SK-N-SH (cell line): ENCODE measurements around the gene GPD1. TPM values are rescaled to one million over a fixed set of nuclear protein-coding genes. Genes with fewer than 3 reads are reported as not detected.

Source experiments
- CTCF ChIA-PET: fragments of 300-600, 350-600 bp; formaldehyde crosslinking; extraction: SDS; loops from one replicate; lab custom pipeline; 2021; lab: Yijun Ruan, JAX
- POLR2A ChIA-PET: fragments of 350-600 bp; sonication (Branson Sonifier 250); formaldehyde crosslinking; extraction: SDS; loops from one replicate; lab custom pipeline; 2020; ENCODE audit warnings: antibody characterized with exemption, inconsistent platforms; lab: Yijun Ruan, JAX
- DNase-seq: peaks from one replicate; pipeline ENCODE4 v3.0.0; 2012
- H2AFZ ChIP-seq: fragments of 200-600 bp; sonication (generic); 2 replicates; pipeline ENCODE4 v1.8.1; 2016; ENCODE audit warnings: antibody characterized with exemption, mild to moderate bottlenecking, low read depth
- H3F3A ChIP-seq: fragments of 200-600 bp; sonication (generic); replicated peaks from 2 replicates; pipeline ENCODE3; 2016; ENCODE audit warnings: antibody characterized with exemption, mild to moderate bottlenecking; ENCODE audit not compliant: insufficient read depth
- H3K27ac ChIP-seq, 2 experiments: fragments of 200-500 bp in 1 of 2; fragments of 200-600 bp in 1 of 2; sonication (Bioruptor generic) in 1 of 2; sonication (generic), shearing (Covaris generic) in 1 of 2; 2 replicates each; pipeline versions ENCODE4 v1.5.1 to v1.6.1; 2014 to 2016; ENCODE audit warnings: low read depth in 2 of 2, inconsistent platforms in 1 of 2, low read length in 1 of 2, mild to moderate bottlenecking in 1 of 2, mixed read lengths in 1 of 2
- H3K27me3 ChIP-seq: fragments of 200-600 bp; sonication (generic), shearing (Covaris generic); 2 replicates; pipeline ENCODE4 v1.6.1; 2016; ENCODE audit warnings: mixed run types; ENCODE audit not compliant: insufficient read depth
- H3K36me3 ChIP-seq, 2 experiments: fragments of 200-500 bp in 1 of 2; fragments of 200-600 bp in 1 of 2; sonication (Bioruptor generic) in 1 of 2; sonication (generic) in 1 of 2; replicated peaks in 1 of 2; 2 replicates each; pipeline versions ENCODE3 to v1.5.1; 2014 to 2016; ENCODE audit warnings: low read length in 1 of 2, mild to moderate bottlenecking in 1 of 2; ENCODE audit not compliant: insufficient read depth in 2 of 2, control insufficient read depth in 1 of 2
- H3K4me1 ChIP-seq, 2 experiments: fragments of 200-500 bp in 1 of 2; fragments of 200-600 bp in 1 of 2; sonication (Bioruptor generic) in 1 of 2; sonication (generic), shearing (Covaris generic) in 1 of 2; 2 replicates each; pipeline versions ENCODE4 v1.5.1 to v1.6.1; 2014 to 2016; ENCODE audit warnings: low read depth in 1 of 2, low read length in 1 of 2, mixed run types in 1 of 2; ENCODE audit not compliant: insufficient read depth in 2 of 2, control insufficient read depth in 1 of 2
- H3K4me2 ChIP-seq: fragments of 200-600 bp; sonication (generic), shearing (Covaris generic); 2 replicates; pipeline ENCODE4 v1.6.1; 2017; ENCODE audit warnings: mixed run types
- H3K4me3 ChIP-seq, 2 experiments: fragments of 200-500 bp in 1 of 2; fragments of 200-600 bp in 1 of 2; sonication (Bioruptor generic) in 1 of 2; sonication (generic), shearing (Covaris generic) in 1 of 2; 2 replicates each; pipeline versions ENCODE4 v1.5.1 to v1.8.1; 2014 to 2016; ENCODE audit warnings: low read depth in 2 of 2, inconsistent platforms in 1 of 2, low read length in 1 of 2, mild to moderate bottlenecking in 1 of 2, mixed read lengths in 1 of 2, moderate library complexity in 1 of 2
- H3K79me2 ChIP-seq: fragments of 200-600 bp; sonication (generic); 2 replicates; pipeline ENCODE4 v1.8.1; 2017; ENCODE audit warnings: mild to moderate bottlenecking; ENCODE audit not compliant: insufficient read depth
- H3K9ac ChIP-seq: fragments of 200-600 bp; sonication (generic); 2 replicates; pipeline ENCODE4 v1.6.1; 2017; ENCODE audit warnings: mixed run types
- H3K9me2 ChIP-seq: fragments of 200-600 bp; sonication (generic); 2 replicates; pipeline ENCODE4 v1.6.1; 2017; ENCODE audit warnings: mixed run types
- H3K9me3 ChIP-seq: fragments of 200-600 bp; sonication (generic); 2 replicates; pipeline ENCODE4 v1.6.1; 2017; ENCODE audit warnings: mixed run types, mild to moderate bottlenecking, moderate library complexity
- H4K20me1 ChIP-seq: fragments of 200-600 bp; sonication (generic); 2 replicates; pipeline ENCODE4 v1.6.1; 2017; ENCODE audit warnings: mild to moderate bottlenecking, mixed run types; ENCODE audit not compliant: insufficient read depth
- CHD2 ChIP-seq: fragments of 150-350 bp; IDR thresholded peaks from 2 replicates; pipeline ENCODE4 v1.6.1; 2018; ENCODE audit warnings: low read length; ENCODE audit not compliant: partially characterized antibody
- CTCF ChIP-seq: fragments of 200-600 bp; sonication (generic); IDR thresholded peaks from 2 replicates; pipeline ENCODE4 v1.6.1; 2017; ENCODE audit warnings: antibody characterized with exemption, mild to moderate bottlenecking, moderate library complexity
- ELF1 ChIP-seq: IDR thresholded peaks from 2 replicates; pipeline ENCODE4 v1.4.0; 2012
- FOXM1 ChIP-seq: IDR thresholded peaks from 2 replicates; pipeline ENCODE4 v1.4.0; 2012; ENCODE audit warnings: low read depth, mild to moderate bottlenecking
- GABPA ChIP-seq: IDR thresholded peaks from 2 replicates; pipeline ENCODE4 v1.4.0; 2012; ENCODE audit warnings: low read depth, mild to moderate bottlenecking
- MAX ChIP-seq: IDR thresholded peaks from 2 replicates; pipeline ENCODE4 v1.4.0; 2012; ENCODE audit warnings: low read depth
- MEF2A ChIP-seq: IDR thresholded peaks from 2 replicates; pipeline ENCODE4 v1.4.0; 2012; ENCODE audit warnings: low read depth, borderline replicate concordance
- NFIC ChIP-seq: IDR thresholded peaks from 2 replicates; pipeline ENCODE4 v1.4.0; 2012; ENCODE audit warnings: borderline replicate concordance
- NRF1 ChIP-seq: IDR thresholded peaks from 2 replicates; pipeline ENCODE4 v1.6.1; 2012; ENCODE audit warnings: low read depth, mild to moderate bottlenecking, low read length
- PBX3 ChIP-seq: IDR thresholded peaks from 2 replicates; pipeline ENCODE4; 2012
- POLR2AphosphoS5 ChIP-seq: IDR thresholded peaks from 2 replicates; pipeline ENCODE4 v1.6.1; 2012; ENCODE audit warnings: low read depth, low read length
- RCOR1 ChIP-seq: fragments of 150-350 bp; IDR thresholded peaks from 2 replicates; pipeline ENCODE4 v1.6.1; 2017; ENCODE audit warnings: antibody characterized with exemption, low read length
- REST ChIP-seq: IDR thresholded peaks from 2 replicates; pipeline ENCODE4 v1.6.1; 2012; ENCODE audit warnings: mild to moderate bottlenecking, low read depth, low read length, moderate library complexity
- RFX5 ChIP-seq: IDR thresholded peaks from 2 replicates; pipeline ENCODE4 v1.6.1; 2012; ENCODE audit warnings: mild to moderate bottlenecking, improper control_type of control experiment, low read length
- RXRA ChIP-seq: IDR thresholded peaks from 2 replicates; pipeline ENCODE4 v1.4.0; 2012; ENCODE audit warnings: low read depth, mild to moderate bottlenecking, borderline replicate concordance
- TCF12 ChIP-seq: IDR thresholded peaks from 2 replicates; pipeline ENCODE4 v1.4.0; 2012
- USF1 ChIP-seq: IDR thresholded peaks from 2 replicates; pipeline ENCODE4 v1.4.0; 2012; ENCODE audit warnings: low read depth, borderline replicate concordance
- USF2 ChIP-seq: fragments of 150-350 bp; IDR thresholded peaks from 2 replicates; pipeline ENCODE4 v1.6.1; 2017; ENCODE audit warnings: antibody characterized with exemption, low read length, low read depth, borderline replicate concordance
- YY1 ChIP-seq: IDR thresholded peaks from 2 replicates; pipeline ENCODE4 v1.4.0; 2012; ENCODE audit warnings: low read depth, mild to moderate bottlenecking
- WGBS: methylation state at CpG from one replicate; pipeline ENCODE4 v1.1.6; 2017; ENCODE audit warnings: low lambda C conversion rate; 5-methylcytosine and 5-hydroxymethylcytosine counted together
- polyA plus RNA-seq, 3 experiments: library from polyadenylated mRNA; depleted of rRNA; stranded (reverse); fragments of >200 nt; gene quantifications; 2 replicates each; pipeline ENCODE4 v1.2.3, GENCODE V29; 2012

The GPD1 gene
- polyA plus RNA-seq, 1 of the 3 experiments (the other 2 are of a cell fraction): 0.07 TPM

GRCh38 chr12:50120521-50120920, 16.7 kb downstream of the GPD1 start:
- no peak overlapping the region for H2AFZ ChIP-seq
- POLR2A ChIA-PET: interaction anchor here (0.8 to 1.1 kb wide), 2 partner anchors 8 to 36 kb away, joined by 3 read pairs; partner anchors contain the start of gene COX14
- peaks cover under 1% of the 10 kb centered on the region for H3F3A ChIP-seq
- no peaks in the 10 kb centered on the region for H3K9me3 ChIP-seq
- no peak overlapping the region for H3K27ac ChIP-seq
- no peak for TF ChIP-seq FOXM1
- TF ChIP-seq RCOR1: no peak
- TF ChIP-seq RFX5: no peak
- TF ChIP-seq USF1: no peak
- TF ChIP-seq PBX3: no peak
- no peak for TF ChIP-seq GABPA
- no peak for TF ChIP-seq TCF12
- no peak for TF ChIP-seq CHD2
- no peak for TF ChIP-seq MAX
- TF ChIP-seq USF2: no peak
- no peak for TF ChIP-seq YY1
- no peak for TF ChIP-seq MEF2A
- TF ChIP-seq, all 33 proteins: peak for 0
- no peak overlapping the region for H3K9ac ChIP-seq
- no peak for DNase-seq
- H3K27me3 ChIP-seq: no peaks in the 10 kb centered on the region
- CTCF ChIA-PET: interaction anchor here (1.2 to 10.9 kb wide), 3 partner anchors 9 to 55 kb away, joined by 3 to 84 read pairs (median 6); partner anchors contain the start of genes COX14 and SMARCD1
- H3K4me3 ChIP-seq: no peak overlapping the region
- WGBS: 95% methylated on average over 3 of the region's 3 CpGs
- no peaks in the 10 kb centered on the region for H3K9me2 ChIP-seq
- no peaks in the 10 kb centered on the region for H3K4me1 ChIP-seq
- H3K4me2 ChIP-seq: no peak overlapping the region
- peaks cover 47% of the 10 kb centered on the region for H3K79me2 ChIP-seq
- peaks cover 15 to 27% of the 10 kb centered on the region in 2 experiments for H3K36me3 ChIP-seq
- H4K20me1 ChIP-seq: no peaks in the 10 kb centered on the region

GRCh38 chr12:50120953-50121352, 17.1 kb downstream of the GPD1 start:
- Histone ChIP-seq H3K27ac (no peak overlapping the region), H3K4me2 (no peak overlapping the region), H3K4me1 (no peaks in the 10 kb centered on the region), H3F3A (peaks cover 5% of the 10 kb centered on the region), H3K27me3 (no peaks in the 10 kb centered on the region), H3K79me2 (peaks cover 44% of the 10 kb centered on the region), H3K36me3 (peaks cover 15 to 26% of the 10 kb centered on the region in 2 experiments), H3K9me3 (no peaks in the 10 kb centered on the region), H4K20me1 (no peaks in the 10 kb centered on the region), H3K9ac (no peak overlapping the region), H3K4me3 (no peak overlapping the region), H2AFZ (no peak overlapping the region), H3K9me2 (no peaks in the 10 kb centered on the region)
- ChIA-PET CTCF (interaction anchor here (1.2 to 10.9 kb wide), 3 partner anchors 10 to 55 kb away, joined by 3 to 84 read pairs (median 6); partner anchors contain the start of genes COX14 and SMARCD1), POLR2A (interaction anchor here (1.1 kb wide), 1 partner anchor 9 kb away, joined by 3 read pairs; the partner anchor contains the start of gene COX14)
- WGBS: 96% methylated on average over 3 of the region's 3 CpGs
- no peak for DNase-seq
- TF ChIP-seq RXRA (no peak), ELF1 (no peak), USF1 (no peak), YY1 (no peak), NFIC (no peak), POLR2AphosphoS5 (no peak), REST (no peak), NRF1 (no peak), CTCF (no peak), CHD2 (no peak), RFX5 (no peak)
